Stimulated activated CD4-positive, alpha-beta T cell treated with anti-CD3 and anti-CD28 coated beads, Interleukin-12 subunit alpha, Interleukin-12 subunit beta, amount 100 ng/mL, for 48 hours (primary cell): ENCODE measurements around the gene CPZ.
"Not testable (repeated sequence)": the region's sequence is repeated elsewhere in the genome, so short reads cannot be mapped to it uniquely, and the experiment has no call there.

Source experiments
- DNase-seq, 3 donors: peaks; one replicate each; pipeline ENCODE4 v3.0.0-alpha.2; 2020; ENCODE audit warnings: low read depth in 2 of 3, low spot score in 1 of 3

CPZ gene

DNA sequence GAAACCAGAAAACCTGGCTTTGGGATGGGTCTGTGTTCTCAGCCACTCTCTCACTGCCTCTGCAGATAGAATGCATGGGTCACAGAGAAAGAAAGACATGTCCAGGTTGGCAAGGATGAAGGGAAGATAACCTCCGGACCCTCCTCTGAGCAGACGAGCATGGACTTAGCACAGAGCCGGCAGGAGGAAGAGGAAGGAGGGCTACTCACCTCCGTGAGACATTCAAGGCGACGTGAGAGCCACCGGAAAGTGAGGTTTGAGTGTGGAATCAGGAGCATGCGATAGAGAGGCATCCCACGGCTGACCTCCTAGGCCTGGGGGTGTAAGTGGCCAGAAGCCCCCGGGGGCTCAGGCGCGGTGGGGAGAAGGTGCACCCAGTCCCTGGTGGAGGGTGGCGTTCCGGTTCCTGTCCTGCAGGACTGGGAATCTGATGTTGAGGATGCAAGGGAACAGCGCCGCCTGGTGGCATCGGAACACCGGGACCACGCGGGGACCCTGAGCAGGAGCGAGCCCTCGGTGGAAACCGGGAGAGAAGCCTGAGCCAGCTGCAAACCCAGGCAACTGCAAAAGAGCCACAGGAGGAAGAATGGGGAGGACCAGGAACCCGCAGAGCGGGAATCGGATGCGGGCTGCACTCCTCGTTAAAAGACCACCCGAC is 43.5 kb downstream of the CPZ start:
- DNase-seq = not testable (repeated sequence)

DNA sequence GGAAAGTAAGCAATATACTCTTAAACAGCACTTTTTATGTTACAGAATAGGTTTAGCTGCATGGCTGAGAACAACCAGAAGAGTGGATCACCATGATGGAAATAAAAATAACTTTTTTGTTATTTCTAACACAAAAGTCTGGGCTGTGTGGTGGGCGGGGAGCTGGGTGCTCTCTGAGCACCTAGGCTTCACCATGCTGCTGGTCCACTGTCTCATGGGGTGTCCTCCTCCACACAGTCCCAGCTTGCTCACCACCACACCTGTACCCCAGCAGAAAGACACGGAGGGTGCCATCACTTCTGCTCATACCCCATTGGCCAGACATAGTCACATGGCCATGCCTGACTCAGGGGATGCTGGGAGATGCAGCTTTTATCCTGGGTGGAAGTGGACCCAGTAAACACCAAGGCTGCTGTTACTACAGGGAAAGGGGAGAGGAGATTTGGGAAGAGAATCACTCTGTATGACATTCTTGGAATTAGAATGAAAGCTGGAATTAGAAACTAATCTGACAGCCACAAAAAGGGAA is 45.0 kb downstream of the CPZ start:
- no peak for DNase-seq

- DNase-seq = no peak
These were observed 46.5 kb downstream of the CPZ start for GRCh38 chr4:8639021-8639420.

GRCh38 chr4:8639777-8640720 is 47.5 kb downstream of the CPZ start:
- DNase-seq = no peak

DNA sequence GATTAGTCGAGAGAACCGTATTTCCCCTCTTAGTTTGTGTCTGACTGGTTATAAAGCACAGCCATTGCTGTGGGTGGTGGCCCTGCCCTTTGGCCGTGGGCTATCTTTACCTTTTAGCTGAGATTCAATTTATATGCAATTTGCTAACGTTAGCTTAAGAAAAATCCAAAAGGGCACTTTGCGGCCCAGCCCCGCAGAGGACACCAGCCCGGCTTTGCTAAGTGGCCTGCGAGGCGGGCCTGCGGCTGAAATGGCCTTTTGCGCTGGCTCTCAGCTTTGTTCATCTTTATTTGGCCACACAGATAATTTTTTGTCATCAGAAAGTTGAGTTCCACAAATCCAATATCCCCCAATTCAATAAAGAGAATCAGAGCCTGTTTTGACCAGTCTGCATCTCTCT is 48.3 kb downstream of the CPZ start:
- DNase-seq = no peak

DNA sequence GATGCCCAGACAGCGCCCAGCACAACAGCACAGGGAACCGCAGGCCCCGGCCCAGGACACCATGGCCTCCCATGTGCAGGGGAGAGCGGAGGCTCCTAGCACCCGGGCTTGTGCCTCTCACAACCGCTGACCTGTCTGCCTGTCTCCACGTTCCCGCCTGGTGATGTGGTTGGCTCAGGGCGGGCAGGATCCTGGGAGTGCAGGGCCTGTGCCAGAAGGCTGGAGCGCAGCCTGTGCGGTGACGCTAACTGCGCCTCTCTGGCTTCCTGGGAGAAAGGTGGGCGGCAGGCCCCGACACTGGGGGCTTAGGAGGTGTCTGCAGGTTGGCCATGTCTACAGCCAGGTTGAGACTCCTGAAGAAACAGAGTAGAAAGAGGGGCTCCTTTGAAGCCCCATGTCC is 48.7 kb downstream of the CPZ start:
- DNase-seq = no peak

DNA sequence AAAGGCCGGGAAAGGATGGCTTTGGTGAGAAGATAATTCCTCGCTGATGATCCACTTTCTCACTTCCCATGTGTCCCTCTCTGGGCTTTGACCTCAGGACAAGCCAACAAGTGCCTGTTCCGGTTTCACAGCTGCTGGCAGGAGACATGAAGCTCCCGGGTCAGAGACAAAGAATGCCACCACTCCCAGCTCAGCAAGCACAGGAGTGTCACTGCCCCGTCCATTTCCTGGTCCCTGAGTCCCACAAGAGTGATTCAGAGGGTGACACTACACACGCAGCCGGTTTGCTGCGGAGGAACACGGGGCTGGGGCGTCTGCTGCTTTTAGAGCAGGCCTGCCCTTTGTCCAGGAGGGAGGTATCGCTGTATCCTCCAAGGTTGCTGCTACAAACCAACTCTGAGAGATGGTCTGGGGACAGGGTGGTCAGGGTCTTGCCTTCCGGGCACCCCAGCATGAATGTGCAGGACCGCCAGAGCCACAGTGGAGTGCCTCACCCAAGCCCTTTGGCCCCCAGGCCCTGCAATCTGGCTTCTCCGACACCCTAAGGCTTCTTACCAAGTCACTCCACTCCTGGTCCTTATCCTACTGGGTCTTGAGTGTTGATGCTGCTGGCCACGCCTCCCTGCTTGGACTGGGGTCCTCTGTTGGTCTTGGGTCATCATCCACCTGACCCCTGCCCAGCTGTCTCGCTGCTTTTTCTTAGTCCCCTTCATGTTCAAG is 49.5 kb downstream of the CPZ start:
- DNase-seq = no peak

GRCh38 chr4:8642651-8643321 is 50.2 kb downstream of the CPZ start:
- no peak for DNase-seq

- DNase-seq = no peak
These were observed 50.9 kb downstream of the CPZ start for GRCh38 chr4:8643441-8643840.

DNA sequence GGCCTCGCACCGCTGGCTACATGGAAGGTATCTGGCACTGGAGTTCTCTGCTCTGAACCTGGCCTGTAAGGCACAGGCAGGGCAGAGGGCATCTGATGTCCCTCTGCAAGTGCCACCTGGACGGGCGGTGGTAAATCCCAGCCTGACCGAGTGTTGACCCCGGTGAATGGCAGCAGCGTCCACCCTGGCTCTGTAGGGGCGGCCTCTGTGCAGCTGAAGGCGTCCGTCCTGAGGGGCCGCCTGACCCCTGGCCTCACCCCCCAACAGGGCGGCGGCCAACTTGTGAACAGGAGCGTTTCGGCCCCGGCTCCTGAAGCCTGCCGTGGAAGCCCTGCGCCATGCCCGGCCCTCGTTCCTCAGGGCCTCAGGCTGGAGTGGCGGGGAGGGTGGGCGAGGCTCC is 51.4 kb downstream of the CPZ start:
- no peak for DNase-seq

DNA sequence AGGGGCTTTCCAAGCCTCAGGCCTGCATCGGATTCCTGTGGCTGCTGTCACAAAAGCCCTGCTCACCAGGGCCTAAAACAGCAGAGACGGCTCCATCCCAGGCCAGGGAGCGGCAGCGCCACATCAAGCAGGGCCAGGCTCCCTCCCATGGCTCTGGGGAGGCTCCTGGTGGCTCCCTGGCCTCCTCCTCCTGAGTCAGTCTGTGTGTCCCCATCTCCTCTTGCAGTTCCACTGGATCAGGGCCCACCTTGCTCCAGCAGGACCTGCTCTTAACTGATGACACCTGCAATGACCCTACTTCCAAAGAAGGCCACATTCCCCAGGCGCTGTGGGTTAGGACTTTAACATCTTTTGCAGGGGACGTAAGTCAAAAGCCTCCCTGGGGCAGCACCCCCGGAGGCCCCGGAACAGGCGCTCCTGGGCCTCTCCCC is 51.9 kb downstream of the CPZ start:
- no peak for DNase-seq

DNA sequence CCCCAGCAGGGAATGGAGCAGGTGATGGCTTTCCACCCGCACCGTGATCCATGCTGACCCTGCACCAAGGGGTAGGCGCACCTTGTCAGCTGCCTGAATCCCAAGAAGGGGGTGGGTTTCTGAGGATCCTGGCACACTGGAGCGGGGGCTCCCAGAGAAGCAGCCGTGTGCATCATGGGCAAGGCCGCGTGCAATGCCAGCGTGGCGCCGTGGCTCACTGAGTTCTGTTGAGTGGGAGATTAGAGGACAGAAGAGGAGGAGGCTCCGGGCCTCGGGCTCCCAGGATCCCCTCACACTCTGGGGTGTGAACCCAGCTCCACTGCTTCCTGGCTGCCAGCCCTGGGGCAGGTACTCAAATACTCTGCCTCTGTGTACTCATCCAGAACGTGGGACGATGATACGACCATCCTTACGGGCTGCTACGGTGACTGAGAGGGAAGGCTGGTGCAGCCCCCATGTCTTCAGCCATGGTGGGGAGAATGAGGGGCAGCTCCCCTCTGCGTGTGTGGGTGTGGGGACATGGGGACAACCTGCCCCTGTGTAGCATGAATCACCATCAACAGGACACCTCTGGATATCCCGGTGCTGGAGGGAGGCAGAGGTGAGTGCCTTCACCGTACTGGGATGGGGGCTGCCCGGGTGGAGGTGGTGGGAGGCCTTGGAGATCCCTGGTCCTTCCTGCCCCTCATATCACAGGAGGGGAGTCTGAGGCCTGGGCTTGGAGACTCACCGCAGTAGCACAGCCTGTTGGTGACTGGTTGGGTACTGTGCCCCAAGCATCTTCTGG is 52.6 kb downstream of the CPZ start:
- no peak for DNase-seq

DNA sequence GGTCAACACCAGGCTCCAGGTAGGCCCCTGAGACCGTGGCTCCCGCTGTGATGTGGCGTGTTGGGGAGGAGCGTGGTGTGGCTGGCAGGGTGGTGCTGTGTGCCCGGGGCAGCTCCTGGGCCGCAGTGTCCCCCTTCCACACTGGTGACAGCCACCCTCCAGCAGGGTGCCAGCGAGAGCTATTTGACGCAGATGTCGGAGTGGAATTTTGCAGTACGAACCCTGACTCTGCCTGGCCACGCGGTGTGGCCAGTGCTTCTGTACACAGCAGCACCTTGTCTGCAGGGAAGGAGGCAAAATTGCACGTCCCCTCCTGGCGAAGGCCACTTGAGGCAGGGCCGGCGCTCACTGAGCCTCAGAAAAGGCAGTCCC is 53.2 kb downstream of the CPZ start:
- DNase-seq = no peak

DNA sequence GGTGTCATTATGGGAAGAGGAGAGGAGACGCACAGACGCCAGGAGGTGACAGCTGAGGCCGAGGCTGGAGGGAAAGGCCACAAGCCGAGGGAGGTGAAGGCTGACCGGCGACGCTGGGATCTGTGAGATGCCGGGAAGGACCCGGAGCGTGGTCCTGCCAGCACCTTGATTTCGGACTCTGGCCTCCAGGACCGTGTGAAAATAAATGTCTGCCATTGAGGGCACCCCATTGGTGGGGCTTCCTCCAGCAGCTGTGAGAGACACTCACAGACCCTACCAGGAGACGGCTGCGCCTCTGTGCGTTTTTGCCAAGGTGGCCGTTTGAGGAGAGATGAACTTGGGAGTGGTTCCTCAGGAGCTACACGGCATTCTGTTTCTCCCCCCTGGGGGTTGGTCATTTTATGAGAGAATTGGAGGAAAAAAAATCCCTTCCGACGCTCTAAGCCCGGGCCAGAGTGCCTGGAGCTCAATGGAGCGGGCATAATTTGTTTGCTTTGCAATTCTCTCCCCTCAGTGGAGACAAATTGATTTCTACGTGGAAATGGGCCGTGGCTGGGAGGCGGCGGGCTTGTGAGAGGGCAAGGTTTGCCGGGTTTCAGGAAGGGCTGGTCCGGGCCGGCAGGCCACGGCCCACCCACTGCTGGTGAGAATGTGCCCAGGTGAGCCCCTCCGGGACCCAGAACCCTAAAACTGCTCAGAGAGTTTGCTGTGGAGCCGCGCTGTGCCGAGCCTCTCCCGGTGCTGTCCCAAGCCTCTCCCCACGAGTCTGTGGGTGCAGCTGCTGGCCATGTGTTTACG is 53.9 kb downstream of the CPZ start:
- DNase-seq = no peak

DNA sequence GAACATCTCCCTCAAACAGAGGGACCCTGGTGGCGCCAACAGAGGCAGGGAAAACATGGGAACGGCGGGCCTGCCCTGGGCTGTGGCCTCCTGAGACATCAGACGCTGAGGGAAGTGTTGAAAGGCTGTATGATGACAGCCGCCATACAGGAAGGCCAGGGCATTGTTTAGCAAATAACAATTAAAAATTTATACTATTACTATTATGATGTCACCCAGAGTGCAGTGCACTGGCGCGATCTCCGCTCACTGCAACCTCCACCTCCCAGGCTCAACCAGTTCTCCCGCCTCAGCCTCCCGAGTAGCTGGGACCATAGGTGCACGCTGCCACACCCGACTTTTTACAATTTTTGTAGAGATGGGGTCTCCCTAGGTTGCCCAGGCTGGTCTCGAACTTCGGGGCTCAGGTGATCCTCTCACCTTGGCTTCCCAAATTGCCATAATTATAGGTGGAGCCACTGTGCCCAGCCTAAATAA is 54.6 kb downstream of the CPZ start:
- DNase-seq = no peak

DNA sequence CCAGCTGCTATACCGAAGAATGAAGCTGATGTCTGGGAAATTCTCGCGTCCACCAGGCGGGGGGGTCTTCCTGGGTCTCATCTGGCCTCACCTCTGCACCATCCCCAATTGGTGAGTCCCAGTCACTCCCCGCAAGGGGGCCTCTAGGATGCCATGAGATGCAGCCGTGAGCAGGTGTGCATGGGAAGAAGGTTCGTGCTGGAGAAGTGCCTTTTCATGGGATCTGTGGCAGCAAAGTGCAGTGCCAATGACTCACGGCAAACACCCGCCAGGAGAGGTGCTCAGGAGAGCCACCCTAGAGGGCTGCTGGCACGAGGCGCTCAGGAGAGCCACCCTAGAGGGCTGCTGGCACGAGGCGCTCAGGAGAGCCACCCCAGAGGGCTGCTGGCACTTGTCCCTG is 55.1 kb downstream of the CPZ start:
- no peak for DNase-seq

DNA sequence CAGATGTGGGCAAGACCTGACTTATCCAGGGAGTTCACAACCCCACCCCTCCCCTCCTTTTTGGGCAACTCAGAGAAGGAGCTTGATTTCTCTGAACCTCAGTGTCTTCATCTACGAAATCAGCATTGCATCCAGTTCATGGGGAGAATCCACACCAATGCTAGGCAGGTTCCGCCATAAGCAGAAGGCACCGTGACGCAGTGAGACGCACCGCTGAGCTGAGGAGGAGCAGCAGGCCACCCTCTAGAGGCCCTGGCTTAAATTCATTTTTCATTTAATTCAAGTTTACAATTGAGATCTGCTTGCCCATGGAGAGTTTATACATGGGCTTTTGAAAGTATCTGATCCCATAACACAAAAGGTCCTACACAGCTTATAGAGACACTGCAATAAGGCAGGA is 55.7 kb downstream of the CPZ start:
- DNase-seq = no peak

DNA sequence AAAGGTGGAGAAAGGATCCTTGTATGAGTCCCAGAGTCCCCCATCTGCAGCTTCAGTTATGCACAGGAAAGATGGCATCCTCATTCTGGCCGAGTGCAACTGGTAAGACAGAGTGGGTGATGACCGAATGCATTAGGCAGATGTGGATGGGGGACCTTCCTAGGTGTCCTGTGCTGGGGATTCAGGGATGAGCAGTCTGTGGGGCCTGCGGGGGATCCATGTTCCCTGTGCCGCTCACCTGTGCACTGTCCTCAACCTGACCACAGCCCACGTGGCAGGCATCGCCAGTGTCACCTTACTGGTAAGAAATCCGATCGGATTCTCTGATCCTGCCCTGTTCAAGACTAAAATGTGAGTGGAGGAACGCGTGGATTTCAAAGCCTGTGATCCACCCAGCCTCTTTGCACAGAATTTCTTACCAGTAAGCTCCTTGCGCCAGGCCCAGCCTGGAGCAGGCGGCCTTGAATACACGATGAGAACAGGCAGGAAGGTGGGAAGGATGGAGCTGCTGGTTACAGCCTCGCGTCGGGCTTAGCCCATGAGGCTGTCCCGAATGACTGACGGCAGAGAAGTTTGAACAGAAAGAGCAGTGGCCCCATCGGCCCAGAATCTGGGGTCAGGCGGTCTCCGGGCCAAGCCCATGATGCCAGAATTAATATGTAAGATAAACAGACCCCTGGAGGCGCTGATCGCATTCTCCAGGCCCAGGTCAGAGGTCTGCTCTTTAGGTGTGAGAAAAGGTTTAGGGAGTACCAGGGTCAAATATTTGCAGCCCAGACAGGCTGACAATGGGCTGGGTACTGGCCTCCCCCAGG is 56.5 kb downstream of the CPZ start:
- DNase-seq = no peak
